WERI-Rb-1 (cell line): ENCODE measurements around the gene GPS2.

ENCODE experiments used
- DNase-seq: peaks from one replicate; pipeline ENCODE4 v3.0.0-alpha.2; 2020
- H3K27ac ChIP-seq: fragments of 250-450 bp; sonication (Bioruptor Pico); 2 replicates; pipeline ENCODE4 v1.5.1; 2020; ENCODE audit warnings: mild to moderate bottlenecking, moderate library complexity
- H3K27me3 ChIP-seq: fragments of 250-450 bp; sonication (Bioruptor Pico); 2 replicates; pipeline ENCODE4 v1.5.1; 2021; ENCODE audit warnings: mild to moderate bottlenecking, low read depth, moderate library complexity; ENCODE audit not compliant: insufficient read depth, severe bottlenecking
- H3K36me3 ChIP-seq: fragments of 250-450 bp; sonication (Bioruptor Pico); 2 replicates; pipeline ENCODE4 v1.5.1; 2020; ENCODE audit warnings: mild to moderate bottlenecking, moderate library complexity
- H3K4me3 ChIP-seq: 2 replicates; pipeline ENCODE4 v1.5.1; 2011; ENCODE audit warnings: low read depth, mild to moderate bottlenecking, control low read depth, low read length
- H3K9me3 ChIP-seq: fragments of 250-450 bp; sonication (Bioruptor Pico); 2 replicates; pipeline ENCODE4 v1.5.1; 2021; ENCODE audit warnings: mild to moderate bottlenecking, moderate library complexity; ENCODE audit not compliant: severe bottlenecking
- CTCF ChIP-seq: IDR thresholded peaks from 2 replicates; pipeline ENCODE4 v1.5.1; 2011; ENCODE audit warnings: low read depth, mild to moderate bottlenecking, control low read depth, inconsistent platforms, low read length

Gene GPS2

GRCh38 chr17:7314719-7315569 is at the start of gene GPS2:
Gene GPS2 (minus strand): TSS chr17:7315360. CDS start chr17:7315052, 308 bp downstream.
- H3K27me3 ChIP-seq: no peaks in the 10 kb centered on the region
- peaks cover 77% of the 10 kb centered on the region for H3K36me3 ChIP-seq
- peak within 1 kb of the TSS; percentile 86 for H3K27ac ChIP-seq
- no peak for TF ChIP-seq CTCF
- H3K4me3 ChIP-seq: peak within 1 kb of the TSS; percentile 86
- peak; percentile 90 for DNase-seq
- H3K9me3 ChIP-seq: no peaks in the 10 kb centered on the region

- no peaks in the 10 kb centered on the region for H3K9me3 ChIP-seq
- no peak overlapping the region for H3K27ac ChIP-seq
- DNase-seq: no peak
- H3K4me3 ChIP-seq: no peak overlapping the region
- H3K36me3 ChIP-seq: no peaks in the 10 kb centered on the region
- TF ChIP-seq CTCF: no peak
- no peaks in the 10 kb centered on the region for H3K27me3 ChIP-seq
These were observed 48.2 kb upstream of the GPS2 start for GRCh38 chr17:7363311-7363710.

GRCh38 chr17:7361906-7362305 is 46.7 kb upstream of the GPS2 start:
- no peak overlapping the region for H3K4me3 ChIP-seq
- no peaks in the 10 kb centered on the region for H3K27me3 ChIP-seq
- no peak overlapping the region for H3K27ac ChIP-seq
- no peak for TF ChIP-seq CTCF
- H3K9me3 ChIP-seq: no peaks in the 10 kb centered on the region
- no peak for DNase-seq
- H3K36me3 ChIP-seq: no peaks in the 10 kb centered on the region

- H3K27ac ChIP-seq: no peak overlapping the region
- no peaks in the 10 kb centered on the region for H3K9me3 ChIP-seq
- no peaks in the 10 kb centered on the region for H3K36me3 ChIP-seq
- DNase-seq: no peak
- TF ChIP-seq CTCF: no peak
- no peaks in the 10 kb centered on the region for H3K27me3 ChIP-seq
- no peak overlapping the region for H3K4me3 ChIP-seq
These were observed 42.2 kb upstream of the GPS2 start for GRCh38 chr17:7357381-7357780.

GRCh38 chr17:7356756-7357155 is 41.6 kb upstream of the GPS2 start:
- H3K27ac ChIP-seq: no peak overlapping the region
- H3K9me3 ChIP-seq: no peaks in the 10 kb centered on the region
- no peak overlapping the region for H3K4me3 ChIP-seq
- no peak for DNase-seq
- no peaks in the 10 kb centered on the region for H3K27me3 ChIP-seq
- TF ChIP-seq CTCF: no peak
- no peaks in the 10 kb centered on the region for H3K36me3 ChIP-seq
